Astrocyte (in vitro differentiated cells and primary cell): Measurements from ENCODE around the gene ATP2B3. TPM values are rescaled to one million over a fixed set of nuclear protein-coding genes. Genes with fewer than 3 reads are reported as not detected.

ENCODE experiments used
- DNase-seq: peaks from one replicate; pipeline ENCODE4 v3.0.0-alpha.2; 2010; ENCODE audit warnings: low read depth
- FAIRE-seq: peaks from 2 replicates; lab custom pipeline; 2011; peaks lifted over from hg19 to GRCh38; lab: Jason Lieb, UNC
- H2AFZ ChIP-seq: 2 replicates; pipeline ENCODE4 v1.6.0; 2012; ENCODE audit warnings: low read depth, low read length, inconsistent platforms
- H3K27ac ChIP-seq: 2 replicates; pipeline ENCODE4 v1.5.1; 2011; ENCODE audit warnings: low read depth, low read length, inconsistent platforms
- H3K27me3 ChIP-seq: 2 replicates; pipeline ENCODE4 v1.6.0; 2011; ENCODE audit warnings: low read length, inconsistent platforms; ENCODE audit not compliant: insufficient read depth
- H3K36me3 ChIP-seq: 2 replicates; pipeline ENCODE4 v1.5.1; 2011; ENCODE audit warnings: low read length, inconsistent platforms; ENCODE audit not compliant: insufficient read depth
- H3K4me1 ChIP-seq: 2 replicates; pipeline ENCODE4 v1.5.1; 2011; ENCODE audit warnings: low read length, inconsistent platforms; ENCODE audit not compliant: insufficient read depth
- H3K4me2 ChIP-seq: 2 replicates; pipeline ENCODE4 v1.6.0; 2012; ENCODE audit warnings: low read length, inconsistent platforms
- H3K4me3 ChIP-seq: 2 replicates; pipeline ENCODE4 v1.5.1; 2011; ENCODE audit warnings: low read depth, mild to moderate bottlenecking, low read length, inconsistent platforms; ENCODE audit not compliant: insufficient read depth
- H3K79me2 ChIP-seq: 2 replicates; pipeline ENCODE4 v1.6.0; 2012; ENCODE audit warnings: mild to moderate bottlenecking, low read length, inconsistent platforms; ENCODE audit not compliant: insufficient read depth
- H3K9ac ChIP-seq: 2 replicates; pipeline ENCODE4 v1.6.0; 2012; ENCODE audit warnings: mild to moderate bottlenecking, low read length, inconsistent platforms
- H3K9me3 ChIP-seq: 2 replicates; pipeline ENCODE4 v1.5.1; 2012; ENCODE audit warnings: low read depth, mild to moderate bottlenecking, low read length, inconsistent platforms; ENCODE audit not compliant: insufficient read depth
- H4K20me1 ChIP-seq: 2 replicates; pipeline ENCODE4 v1.6.0; 2012; ENCODE audit warnings: low read length, inconsistent platforms; ENCODE audit not compliant: insufficient read depth
- H3K27ac Mint-ChIP-seq: one replicate; pipeline ENCODE4 v1.8.0; 2021; ENCODE audit warnings: mild to moderate bottlenecking, mixed read lengths; ENCODE audit not compliant: unreplicated experiment
- H3K27me3 Mint-ChIP-seq: one replicate; pipeline ENCODE4 v1.8.0; 2021; ENCODE audit warnings: low read depth, mixed read lengths; ENCODE audit not compliant: unreplicated experiment
- H3K36me3 Mint-ChIP-seq: one replicate; pipeline ENCODE4 v1.8.0; 2021; ENCODE audit warnings: low read depth, mixed read lengths; ENCODE audit not compliant: unreplicated experiment
- H3K4me1 Mint-ChIP-seq: one replicate; pipeline ENCODE4 v1.8.0; 2021; ENCODE audit warnings: low read depth, mixed read lengths; ENCODE audit not compliant: unreplicated experiment
- H3K4me3 Mint-ChIP-seq: one replicate; pipeline ENCODE4 v1.8.0; 2021; ENCODE audit warnings: mild to moderate bottlenecking, moderate library complexity, mixed read lengths; ENCODE audit not compliant: unreplicated experiment
- H3K9me3 Mint-ChIP-seq: one replicate; pipeline ENCODE4 v1.8.0; 2021; ENCODE audit warnings: mild to moderate bottlenecking, mixed read lengths; ENCODE audit not compliant: unreplicated experiment
- EZH2 ChIP-seq: IDR thresholded peaks from 2 replicates; pipeline ENCODE4 v1.6.1; 2012; ENCODE audit warnings: mild to moderate bottlenecking, low read length, inconsistent platforms; ENCODE audit not compliant: insufficient read depth
- total RNA-seq: library from RNA; stranded (reverse); gene quantifications from 2 replicates; pipeline ENCODE4 v1.2.1, GENCODE V29; 2021
- TF ChIP-seq, protein P1 (sequence below): IDR thresholded peaks from 2 replicates; pipeline ENCODE4 v1.5.1; 2011; ENCODE audit warnings: low read depth, mild to moderate bottlenecking, inconsistent platforms, low read length, moderate library complexity; ENCODE audit not compliant: insufficient read depth

Gene ATP2B3
- total RNA-seq, 1 donor from 2014 or later, result 0.52 TPM

DNA sequence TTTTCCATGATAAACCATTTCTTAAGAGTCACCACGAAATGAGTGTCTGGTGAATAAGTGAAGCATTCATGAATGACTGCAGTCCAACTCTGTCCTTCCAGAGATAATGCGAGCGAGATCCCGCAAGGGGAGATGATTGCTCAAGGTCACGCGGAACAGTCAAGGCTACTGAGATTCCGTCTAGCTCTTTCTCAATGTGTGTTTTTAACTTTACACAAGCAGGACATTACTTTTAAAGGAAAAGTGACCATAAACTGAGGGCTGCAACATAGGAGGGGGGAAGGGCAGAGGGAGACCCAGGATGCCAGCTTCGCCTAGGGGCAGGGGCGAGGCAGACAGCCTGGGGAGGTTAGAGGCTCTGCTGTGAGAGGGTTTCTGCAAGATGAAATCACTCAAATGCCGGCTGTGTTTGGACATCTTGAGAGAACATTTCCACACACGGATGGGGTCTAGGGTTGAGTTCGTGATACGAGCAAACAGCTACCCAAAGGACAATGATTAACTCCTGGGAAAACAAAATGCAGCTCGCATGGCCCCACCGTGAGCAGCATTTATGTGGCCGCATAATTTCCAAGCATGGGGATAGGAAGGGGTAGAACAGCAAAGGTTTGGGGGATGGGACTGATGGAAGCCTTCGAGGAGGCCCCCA, 105.3 kb downstream of the ATP2B3 start:
- Histone ChIP-seq H3K79me2 (no peaks in the 10 kb centered on the region), H3K9ac (no peak overlapping the region), H4K20me1 (no peaks in the 10 kb centered on the region), H3K4me2 (no peak overlapping the region), H3K27me3 (no peaks in the 10 kb centered on the region), H3K27ac (no peak overlapping the region), H3K9me3 (no peaks in the 10 kb centered on the region), H3K4me1 (no peaks in the 10 kb centered on the region), H2AFZ (no peak overlapping the region), H3K4me3 (no peak overlapping the region), H3K36me3 (no peaks in the 10 kb centered on the region)
- H3K4me3 Mint-ChIP-seq, result no peak overlapping the region
- no peaks in the 10 kb centered on the region for H3K4me1 Mint-ChIP-seq
- H3K27ac Mint-ChIP-seq, result no peak overlapping the region
- no peak for TF ChIP-seq EZH2
- TF ChIP-seq, protein P1, sequence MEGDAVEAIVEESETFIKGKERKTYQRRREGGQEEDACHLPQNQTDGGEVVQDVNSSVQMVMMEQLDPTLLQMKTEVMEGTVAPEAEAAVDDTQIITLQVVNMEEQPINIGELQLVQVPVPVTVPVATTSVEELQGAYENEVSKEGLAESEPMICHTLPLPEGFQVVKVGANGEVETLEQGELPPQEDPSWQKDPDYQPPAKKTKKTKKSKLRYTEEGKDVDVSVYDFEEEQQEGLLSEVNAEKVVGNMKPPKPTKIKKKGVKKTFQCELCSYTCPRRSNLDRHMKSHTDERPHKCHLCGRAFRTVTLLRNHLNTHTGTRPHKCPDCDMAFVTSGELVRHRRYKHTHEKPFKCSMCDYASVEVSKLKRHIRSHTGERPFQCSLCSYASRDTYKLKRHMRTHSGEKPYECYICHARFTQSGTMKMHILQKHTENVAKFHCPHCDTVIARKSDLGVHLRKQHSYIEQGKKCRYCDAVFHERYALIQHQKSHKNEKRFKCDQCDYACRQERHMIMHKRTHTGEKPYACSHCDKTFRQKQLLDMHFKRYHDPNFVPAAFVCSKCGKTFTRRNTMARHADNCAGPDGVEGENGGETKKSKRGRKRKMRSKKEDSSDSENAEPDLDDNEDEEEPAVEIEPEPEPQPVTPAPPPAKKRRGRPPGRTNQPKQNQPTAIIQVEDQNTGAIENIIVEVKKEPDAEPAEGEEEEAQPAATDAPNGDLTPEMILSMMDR, result no peak
- H3K9me3 Mint-ChIP-seq, result no peaks in the 10 kb centered on the region
- peaks cover 33% of the 10 kb centered on the region for H3K27me3 Mint-ChIP-seq
- DNase-seq (no peak), FAIRE-seq (no peak)
- no peaks in the 10 kb centered on the region for H3K36me3 Mint-ChIP-seq

- H3K27me3 Mint-ChIP-seq, result peaks cover 28% of the 10 kb centered on the region
- no peak overlapping the region for H2AFZ ChIP-seq
- no peaks in the 10 kb centered on the region for H3K27me3 ChIP-seq
- no peak for FAIRE-seq
- no peak for DNase-seq
- no peak overlapping the region for H3K27ac ChIP-seq
- no peaks in the 10 kb centered on the region for H3K79me2 ChIP-seq
- TF ChIP-seq, protein P1, result no peak
- no peak for TF ChIP-seq EZH2
- H3K4me3 ChIP-seq, result no peak overlapping the region
- H3K9me3 ChIP-seq, result no peaks in the 10 kb centered on the region
- no peaks in the 10 kb centered on the region for H3K4me1 Mint-ChIP-seq
- H3K36me3 ChIP-seq, result no peaks in the 10 kb centered on the region
- H4K20me1 ChIP-seq, result no peaks in the 10 kb centered on the region
- no peak overlapping the region for H3K4me2 ChIP-seq
- H3K4me3 Mint-ChIP-seq, result no peak overlapping the region
- H3K36me3 Mint-ChIP-seq, result no peaks in the 10 kb centered on the region
- no peak overlapping the region for H3K27ac Mint-ChIP-seq
- H3K4me1 ChIP-seq, result no peaks in the 10 kb centered on the region
- no peaks in the 10 kb centered on the region for H3K9me3 Mint-ChIP-seq
- no peak overlapping the region for H3K9ac ChIP-seq
Measured at GRCh38 chrX:153623310-153624029, 106.0 kb downstream of the ATP2B3 start.
